Measurements from ENCODE around the gene KCNIP4.

The KCNIP4 gene

GRCh38 chr4:21697583-21697982, 251.0 kb downstream of the KCNIP4 start:
- H3K27me3 ChIP-seq: no peaks in the 10 kb centered on the region
- no peaks in the 10 kb centered on the region for H3K9me3 ChIP-seq
- no peak for TF ChIP-seq CTCF (IDR thresholded peaks at IDR 0.05)
- no peaks in the 10 kb centered on the region for H3K4me1 ChIP-seq (ENCODE audit: control insufficient read depth in 1 of 2, insufficient read depth in 1 of 2, low read depth in 1 of 2, low read length in 1 of 2)
- no peaks in the 10 kb centered on the region for H3K36me3 ChIP-seq
- no peak overlapping the region for H3K27ac ChIP-seq
- no peak overlapping the region for H3K4me3 ChIP-seq (ENCODE audit: low read depth in 1 of 2, low read length in 1 of 2)

- no peak overlapping the region for H3K4me3 ChIP-seq (ENCODE audit: low read depth in 1 of 2, low read length in 1 of 2)
- no peaks in the 10 kb centered on the region for H3K27me3 ChIP-seq
- no peak for TF ChIP-seq CTCF (IDR thresholded peaks at IDR 0.05)
- H3K9me3 ChIP-seq: no peaks in the 10 kb centered on the region
- no peaks in the 10 kb centered on the region for H3K4me1 ChIP-seq (ENCODE audit: control insufficient read depth in 1 of 2, insufficient read depth in 1 of 2, low read depth in 1 of 2, low read length in 1 of 2)
- H3K27ac ChIP-seq: no peak overlapping the region
- H3K36me3 ChIP-seq: no peaks in the 10 kb centered on the region
Observed at GRCh38 chr4:21695141-21695540, 253.4 kb downstream of the KCNIP4 start.

- Histone ChIP-seq H3K9me3 (no peaks in the 10 kb centered on the region), H3K27ac (no peak overlapping the region), H3K4me1 (ENCODE audit: control insufficient read depth in 1 of 2, insufficient read depth in 1 of 2, low read depth in 1 of 2, low read length in 1 of 2) (no peaks in the 10 kb centered on the region), H3K36me3 (no peaks in the 10 kb centered on the region), H3K27me3 (no peaks in the 10 kb centered on the region), H3K4me3 (ENCODE audit: low read depth in 1 of 2, low read length in 1 of 2) (no peak overlapping the region)
- no peak for TF ChIP-seq CTCF (IDR thresholded peaks at IDR 0.05)
Observed at GRCh38 chr4:21692241-21692640, 256.3 kb downstream of the KCNIP4 start.

- Histone ChIP-seq H3K27ac (no peak overlapping the region), H3K4me1 (ENCODE audit: control insufficient read depth in 1 of 2, insufficient read depth in 1 of 2, low read depth in 1 of 2, low read length in 1 of 2) (no peaks in the 10 kb centered on the region), H3K36me3 (no peaks in the 10 kb centered on the region), H3K27me3 (no peaks in the 10 kb centered on the region), H3K4me3 (ENCODE audit: low read depth in 1 of 2, low read length in 1 of 2) (no peak overlapping the region), H3K9me3 (no peaks in the 10 kb centered on the region)
- TF ChIP-seq CTCF (IDR thresholded peaks at IDR 0.05): no peak
Observed at GRCh38 chr4:21688596-21689265, 259.8 kb downstream of the KCNIP4 start.

GRCh38 chr4:21685911-21686310, 262.7 kb downstream of the KCNIP4 start:
- H3K27ac ChIP-seq: no peak overlapping the region
- no peaks in the 10 kb centered on the region for H3K9me3 ChIP-seq
- no peaks in the 10 kb centered on the region for H3K36me3 ChIP-seq
- no peaks in the 10 kb centered on the region for H3K27me3 ChIP-seq
- TF ChIP-seq CTCF (IDR thresholded peaks at IDR 0.05): no peak
- no peak overlapping the region for H3K4me3 ChIP-seq (ENCODE audit: low read depth in 1 of 2, low read length in 1 of 2)
- no peaks in the 10 kb centered on the region for H3K4me1 ChIP-seq (ENCODE audit: control insufficient read depth in 1 of 2, insufficient read depth in 1 of 2, low read depth in 1 of 2, low read length in 1 of 2)

Data from neutrophil (primary cell).